Activated CD8-positive, alpha-beta memory T cell treated with anti-CD3 and anti-CD28 coated beads for 24 hours (primary cell): Measurements from ENCODE around the gene CGNL1.

ENCODE experiments used
- DNase-seq: peaks from one replicate; pipeline ENCODE4 v3.0.0-alpha.2; 2020

Gene CGNL1

GRCh38 chr15:57462381-57462780 lies 86.1 kb downstream of the CGNL1 start:
- DNase-seq = no peak

DNA sequence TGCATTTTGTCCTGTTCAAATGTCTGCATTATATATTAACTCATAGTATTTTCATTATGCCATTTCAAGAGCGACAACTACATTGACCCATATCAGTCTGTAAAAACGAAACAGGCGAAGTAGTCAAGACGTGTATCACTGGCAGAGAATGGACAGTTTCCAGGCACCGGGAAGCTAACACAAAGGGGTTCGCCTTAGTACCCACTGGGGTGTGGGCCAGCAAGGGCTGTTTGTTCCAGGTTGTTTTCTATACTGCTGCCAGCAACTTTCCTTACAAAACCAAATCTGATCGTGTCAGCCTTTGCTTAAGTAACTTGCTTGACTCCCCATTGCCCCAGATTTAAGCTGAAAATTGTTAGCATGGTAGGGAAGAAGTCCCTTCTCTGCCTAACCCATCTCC lies 87.1 kb downstream of the CGNL1 start:
- no peak for DNase-seq

DNA sequence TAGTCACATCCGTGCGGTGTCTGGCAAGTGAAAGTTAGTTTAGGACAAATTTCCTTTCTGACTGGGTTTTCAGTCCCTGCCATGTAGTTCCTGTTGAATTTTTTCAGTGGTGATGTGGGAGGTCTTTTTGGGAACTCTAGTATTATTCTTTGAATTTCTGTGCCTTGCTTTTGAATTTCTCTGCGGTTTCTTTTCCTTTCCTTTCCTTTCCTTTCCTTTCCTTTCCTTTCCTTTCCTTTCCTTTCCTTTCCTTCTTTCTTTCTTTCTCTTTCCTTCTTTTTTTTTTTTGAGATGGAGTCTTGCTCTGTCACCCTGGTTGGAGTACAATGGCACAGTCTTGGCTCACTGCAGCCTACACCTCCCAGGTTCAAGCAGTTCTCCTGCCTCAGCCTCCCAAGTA lies 88.2 kb downstream of the CGNL1 start:
- DNase-seq = no peak

DNA sequence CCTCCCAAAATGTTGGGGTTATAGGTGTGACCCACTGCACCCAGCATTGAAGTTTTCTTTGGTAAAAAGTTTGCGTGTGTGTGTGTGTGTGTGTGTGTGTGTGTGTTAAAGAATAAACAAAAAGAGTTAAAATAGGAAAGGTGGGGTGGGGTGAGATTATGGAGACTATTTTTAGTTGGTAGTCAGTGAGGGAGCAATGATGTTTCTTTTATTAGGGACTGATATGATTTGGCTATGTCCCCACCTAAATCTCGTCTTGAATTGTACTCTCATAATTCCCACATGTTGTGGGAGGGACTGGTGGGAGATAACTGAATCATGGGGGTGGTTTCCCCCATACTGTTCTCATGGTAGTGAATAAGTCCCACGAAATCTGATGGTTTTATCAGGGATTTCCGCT lies 92.2 kb downstream of the CGNL1 start:
- DNase-seq = no peak

- DNase-seq = no peak
These were observed 94.2 kb downstream of the CGNL1 start for GRCh38 chr15:57470543-57470942.

DNA sequence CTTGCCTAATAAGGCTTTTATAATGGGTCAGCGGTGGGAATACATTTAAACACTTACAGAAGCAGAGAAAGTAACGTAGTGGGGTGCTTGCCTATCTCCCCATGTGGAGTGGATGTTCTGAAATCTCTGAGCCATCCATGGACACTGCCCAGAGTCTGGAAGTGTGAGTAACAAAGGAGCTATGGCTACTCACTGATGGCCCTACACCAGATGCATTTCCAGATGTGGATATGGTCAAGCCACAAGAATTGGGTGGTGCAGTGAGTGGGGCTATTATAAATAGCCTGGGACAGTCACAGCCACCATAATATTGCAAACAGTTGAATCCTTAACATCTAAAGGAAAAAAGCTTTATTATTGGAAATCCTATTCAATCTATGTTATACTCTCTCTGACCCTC lies 96.6 kb downstream of the CGNL1 start:
- DNase-seq = no peak

- DNase-seq = no peak
These were observed 100.2 kb downstream of the CGNL1 start for GRCh38 chr15:57476533-57476975.

GRCh38 chr15:57477736-57478522 lies 101.6 kb downstream of the CGNL1 start:
- DNase-seq = no peak

DNA sequence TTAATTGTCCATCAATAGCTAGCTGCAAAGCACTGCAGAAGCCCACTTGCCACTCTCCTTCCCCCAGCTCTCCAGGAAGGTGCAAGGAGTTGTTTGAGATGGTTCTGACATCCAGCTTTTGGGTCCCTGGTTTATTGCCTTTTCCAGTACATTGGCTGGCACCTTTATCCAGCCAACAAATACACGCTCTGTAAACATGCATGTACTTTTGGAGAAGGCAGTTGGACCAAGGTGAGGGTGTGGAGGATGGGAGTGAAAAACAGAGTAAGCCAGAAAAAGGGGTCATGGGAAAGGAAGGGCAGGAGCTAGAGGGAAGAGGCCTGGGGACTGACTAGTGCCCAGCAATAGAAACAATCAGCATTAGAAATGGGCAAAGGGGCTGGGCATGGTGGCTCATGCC lies 102.7 kb downstream of the CGNL1 start:
- DNase-seq = no peak

GRCh38 chr15:57481038-57481705 lies 104.9 kb downstream of the CGNL1 start:
- DNase-seq = no peak

DNA sequence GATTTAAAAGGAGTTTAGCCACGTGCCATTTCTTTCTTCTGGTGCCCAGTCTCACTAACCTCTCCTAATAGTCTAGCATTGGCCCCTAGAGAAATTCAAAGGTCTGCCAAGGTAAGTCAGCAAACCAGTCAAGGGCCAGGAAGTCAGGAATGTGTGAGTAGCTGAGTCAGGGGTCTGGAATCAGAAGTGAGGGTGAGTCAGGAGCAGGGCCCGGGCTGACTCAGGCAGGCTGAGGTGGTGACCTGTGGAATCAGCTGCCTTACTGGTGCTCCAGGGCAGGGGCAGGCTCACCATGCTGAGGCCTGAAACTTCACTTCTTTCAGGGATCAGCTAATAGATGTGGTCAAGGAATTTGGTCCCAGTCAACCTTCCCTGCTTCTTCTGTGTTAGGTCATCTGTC lies 109.6 kb downstream of the CGNL1 start:
- DNase-seq = no peak

- DNase-seq = no peak
These were observed 110.5 kb downstream of the CGNL1 start for GRCh38 chr15:57486833-57487232.

- DNase-seq = no peak
These were observed 112.8 kb downstream of the CGNL1 start for GRCh38 chr15:57489122-57489521.

- no peak for DNase-seq
These were observed 117.0 kb downstream of the CGNL1 start for GRCh38 chr15:57493351-57493750.

- no peak for DNase-seq
These were observed 118.3 kb downstream of the CGNL1 start for GRCh38 chr15:57494581-57494980.

- no peak for DNase-seq
These were observed 118.7 kb downstream of the CGNL1 start for GRCh38 chr15:57495041-57495440.

GRCh38 chr15:57495554-57496165 lies 119.4 kb downstream of the CGNL1 start:
- DNase-seq = no peak

DNA sequence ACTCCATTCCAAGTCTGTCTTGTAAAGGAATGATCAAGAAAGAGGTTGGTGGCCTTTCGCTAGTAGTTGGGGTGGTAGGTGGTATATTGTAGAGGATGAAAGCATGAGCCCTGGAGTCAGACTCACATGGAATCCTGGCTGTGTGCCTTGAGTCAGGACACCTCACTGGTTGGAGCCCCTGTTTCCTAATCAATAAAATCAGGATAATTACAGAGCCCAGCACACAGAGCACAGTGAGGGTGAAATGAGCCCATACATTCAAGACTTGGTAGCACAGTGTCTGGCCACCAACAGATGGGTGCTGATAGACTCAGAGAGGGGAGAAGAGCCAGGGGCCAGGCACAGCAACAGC lies 120.3 kb downstream of the CGNL1 start:
- DNase-seq = no peak

DNA sequence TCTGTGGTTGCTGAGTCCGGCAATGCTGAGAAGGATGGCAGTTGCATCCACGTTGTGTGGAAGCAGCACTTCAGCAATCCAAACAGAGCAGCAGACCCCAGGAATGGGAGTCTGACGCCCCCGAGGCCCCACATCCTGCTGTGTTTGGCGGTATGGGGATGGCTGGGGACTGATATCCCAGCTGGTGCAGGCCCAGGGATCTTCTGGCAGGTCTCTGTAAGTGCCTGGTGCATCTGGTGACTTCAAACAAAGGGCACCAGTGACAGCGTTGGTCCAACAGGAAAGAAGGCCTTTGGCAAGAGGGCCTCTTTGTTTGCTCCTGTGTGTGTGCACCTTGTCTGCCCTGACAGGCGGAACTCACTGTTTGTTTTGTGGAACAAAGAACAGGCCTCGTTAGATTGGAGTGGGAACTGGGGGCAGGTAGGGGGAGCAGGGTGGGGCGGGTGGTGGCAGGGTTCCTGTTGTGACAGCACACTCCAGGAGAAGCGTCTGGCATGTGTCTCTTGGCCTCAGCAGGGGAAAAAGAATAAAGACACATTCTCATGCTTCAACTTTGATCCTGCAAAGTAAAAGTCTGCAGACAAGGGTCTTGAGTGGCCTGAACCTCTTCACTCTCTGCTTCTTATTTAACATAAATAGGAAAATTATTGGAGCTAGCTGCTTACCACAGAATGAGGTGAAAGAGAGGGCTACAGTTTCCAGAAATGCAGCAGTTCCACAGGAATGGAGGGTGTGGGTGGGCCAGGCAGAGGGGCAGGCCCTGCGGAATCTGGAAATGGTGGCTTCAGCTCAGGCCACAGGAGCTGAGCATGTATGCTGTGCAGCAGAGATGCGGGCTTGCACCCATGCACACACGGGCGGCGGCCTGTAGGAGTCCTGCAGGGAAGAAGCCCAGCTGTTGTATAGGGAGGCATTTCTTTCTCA lies 120.9 kb downstream of the CGNL1 start:
- DNase-seq = no peak

DNA sequence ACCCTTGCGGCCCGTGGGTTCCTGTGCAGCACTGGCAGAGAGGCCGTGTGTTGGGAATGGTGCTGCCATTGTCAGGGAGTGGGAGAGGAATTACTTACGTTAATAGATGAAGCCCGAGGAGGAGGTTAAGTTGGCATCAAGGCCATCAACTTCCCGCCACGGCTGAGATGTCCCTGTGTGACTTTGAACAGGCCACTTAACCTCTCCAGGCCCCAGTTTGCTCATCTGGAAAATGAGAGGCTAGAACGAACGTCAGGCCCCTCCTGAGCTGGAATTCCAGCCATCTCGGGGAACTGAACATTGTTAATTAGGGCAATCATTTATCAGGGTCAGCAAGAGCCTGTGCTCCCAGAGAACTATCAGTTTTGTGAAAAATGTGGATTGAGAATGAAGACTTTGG lies 124.0 kb downstream of the CGNL1 start:
- no peak for DNase-seq

DNA sequence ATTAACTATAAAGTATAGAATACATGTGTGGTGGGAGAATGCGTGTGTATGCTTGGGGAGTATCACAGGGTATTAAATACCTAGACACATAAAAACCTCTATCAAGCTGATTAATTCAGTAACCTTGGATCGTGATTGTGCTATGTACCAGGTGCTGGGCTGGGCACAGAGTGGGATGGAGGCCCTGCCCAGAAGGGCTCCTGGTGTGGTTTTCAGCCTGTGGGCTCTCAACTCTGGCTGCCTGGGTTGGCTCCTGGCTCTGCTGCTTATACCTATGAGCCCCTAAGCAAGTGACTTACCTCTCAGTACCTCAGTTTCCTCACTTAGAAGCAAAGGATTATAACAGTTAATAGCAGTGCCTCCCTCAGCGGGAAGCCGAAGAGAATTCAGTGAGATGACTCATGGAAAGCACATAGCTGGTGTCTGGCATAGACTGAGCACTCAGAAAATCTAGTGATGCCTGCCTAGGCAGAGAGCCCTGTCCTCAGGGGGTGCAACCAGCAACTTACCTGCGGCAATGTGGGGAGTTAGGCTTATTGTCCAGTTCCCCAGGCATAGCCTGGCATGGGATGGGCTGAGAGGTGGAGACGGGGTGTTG lies 124.8 kb downstream of the CGNL1 start:
- no peak for DNase-seq

GRCh38 chr15:57502116-57502515 lies 125.8 kb downstream of the CGNL1 start:
- DNase-seq = no peak
